Measurements from ENCODE around the gene ZNF236. TPM values are rescaled to one million over a fixed set of nuclear protein-coding genes. Genes with fewer than 3 reads are reported as not detected.

The ZNF236 gene
- total and polyA plus RNA-seq, 4 donors: 0.83 to 8.2 (median 5.0) TPM

DNA sequence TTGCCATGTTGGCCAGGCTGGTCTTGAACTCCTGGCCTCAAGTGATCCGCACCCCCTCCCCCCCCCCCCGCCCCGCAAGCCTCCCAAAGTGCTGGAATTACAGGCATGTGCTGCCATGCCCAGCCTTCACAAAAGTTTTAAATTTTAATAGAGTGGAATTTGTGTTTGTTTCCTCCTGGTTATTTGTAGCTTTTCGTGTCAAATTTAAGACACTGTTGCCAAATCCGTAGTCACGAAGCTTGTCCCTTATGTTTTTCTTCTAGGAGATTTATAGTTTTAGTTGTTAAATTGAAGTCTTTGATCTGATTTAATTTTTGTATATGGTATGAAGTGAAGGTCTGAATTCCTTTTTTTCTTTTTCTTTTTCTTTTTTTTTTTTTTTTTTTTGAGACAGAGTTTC is 14.7 kb downstream of the ZNF236 start:
- H3K27me3 ChIP-seq (ENCODE audit: control insufficient read depth in 4 of 4, insufficient read depth in 4 of 4, low read length in 3 of 4): no peaks in the 10 kb centered on the region
- H3K36me3 ChIP-seq (ENCODE audit: control insufficient read depth in 4 of 4, insufficient read depth in 3 of 4, low read depth in 1 of 4, low read length in 3 of 4): no peaks in the 10 kb centered on the region
- H3K4me3 ChIP-seq (ENCODE audit: low read depth in 1 of 3, low read length in 3 of 3): no peak overlapping the region
- no peak for DNase-seq (ENCODE audit: low spot score)
- no peak for TF ChIP-seq ZBTB33 (IDR thresholded peaks at IDR 0.05)
- 93% methylated on average over 6 of the region's 6 CpGs for WGBS
- H3K9ac ChIP-seq (ENCODE audit: low read depth in 1 of 2, low read length in 2 of 2): no peak overlapping the region
- no peak overlapping the region for H3K27ac ChIP-seq (ENCODE audit: low read depth in 1 of 2, low read length in 2 of 2)
- H3K9me3 ChIP-seq (ENCODE audit: control insufficient read depth in 4 of 4, low read length in 3 of 4): no peaks in the 10 kb centered on the region
- H3K4me1 ChIP-seq (ENCODE audit: control insufficient read depth in 4 of 4, insufficient read depth in 4 of 4, low read length in 3 of 4): peaks cover 0 to 4% (median 1%) of the 10 kb centered on the region in 4 donors

DNA sequence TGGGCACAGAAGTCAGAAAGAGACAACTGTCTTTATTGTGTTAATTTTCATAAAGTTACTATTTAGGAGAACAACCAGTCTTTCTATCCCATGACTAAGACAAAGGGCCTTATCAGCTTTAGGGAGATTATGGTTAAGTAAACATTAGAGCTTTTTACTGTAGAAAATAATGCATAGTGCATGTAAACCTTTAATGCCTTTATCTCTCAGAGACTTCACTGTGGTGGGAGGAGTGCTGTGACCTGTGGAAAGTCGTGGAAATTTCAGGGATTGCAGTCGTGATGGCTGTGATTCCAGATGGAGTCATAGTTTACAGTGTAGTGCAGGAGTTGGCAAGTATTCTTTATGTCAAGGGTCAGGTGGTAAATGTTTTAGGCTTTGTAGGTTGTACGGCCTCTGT is 15.8 kb downstream of the ZNF236 start:
- H3K9me3 ChIP-seq (ENCODE audit: control insufficient read depth in 4 of 4, low read length in 3 of 4): no peaks in the 10 kb centered on the region
- no peak overlapping the region for H3K4me3 ChIP-seq (ENCODE audit: low read depth in 1 of 3, low read length in 3 of 3)
- TF ChIP-seq SP1 (IDR thresholded peaks at IDR 0.05) (no peak), NR2F2 (IDR thresholded peaks at IDR 0.05) (no peak), TAF1 (conservative IDR thresholded peaks at IDR 0.05) (no peak), EGR1 (IDR thresholded peaks at IDR 0.05; ENCODE audit: low read depth in 2 of 2) (no peak), JUND (IDR thresholded peaks at IDR 0.05) (no peak), GABPA (IDR thresholded peaks at IDR 0.05 in 1 of 2, conservative IDR thresholded peaks at IDR 0.05 in 1 of 2) (no peak), REST (IDR thresholded peaks at IDR 0.05) (no peak), CTCF (IDR thresholded peaks at IDR 0.05; ENCODE audit: low read depth, low read length, missing input control) (no peak), HNF4G (IDR thresholded peaks at IDR 0.05) (no peak), RAD21 (IDR thresholded peaks at IDR 0.05) (no peak), RXRA (IDR thresholded peaks at IDR 0.05) (no peak), FOXA2 (IDR thresholded peaks at IDR 0.05) (no peak)
- TF ChIP-seq, protein P1, sequence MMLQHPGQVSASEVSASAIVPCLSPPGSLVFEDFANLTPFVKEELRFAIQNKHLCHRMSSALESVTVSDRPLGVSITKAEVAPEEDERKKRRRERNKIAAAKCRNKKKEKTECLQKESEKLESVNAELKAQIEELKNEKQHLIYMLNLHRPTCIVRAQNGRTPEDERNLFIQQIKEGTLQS (IDR thresholded peaks at IDR 0.05): no peak
- TF ChIP-seq, protein P2, sequence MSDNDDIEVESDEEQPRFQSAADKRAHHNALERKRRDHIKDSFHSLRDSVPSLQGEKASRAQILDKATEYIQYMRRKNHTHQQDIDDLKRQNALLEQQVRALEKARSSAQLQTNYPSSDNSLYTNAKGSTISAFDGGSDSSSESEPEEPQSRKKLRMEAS (IDR thresholded peaks at IDR 0.05): no peak
- H3K27me3 ChIP-seq (ENCODE audit: control insufficient read depth in 4 of 4, insufficient read depth in 4 of 4, low read length in 3 of 4): no peaks in the 10 kb centered on the region
- no peak for DNase-seq (ENCODE audit: low spot score)
- no peak overlapping the region for H3K9ac ChIP-seq (ENCODE audit: low read depth in 1 of 2, low read length in 2 of 2)
- 27% methylated on average over 3 of the region's 3 CpGs for WGBS
- H3K27ac ChIP-seq (ENCODE audit: low read depth in 1 of 2, low read length in 2 of 2): no peak overlapping the region
- no peaks in the 10 kb centered on the region for H3K36me3 ChIP-seq (ENCODE audit: control insufficient read depth in 4 of 4, insufficient read depth in 3 of 4, low read depth in 1 of 4, low read length in 3 of 4)
- H3K4me1 ChIP-seq (ENCODE audit: control insufficient read depth in 4 of 4, insufficient read depth in 4 of 4, low read length in 3 of 4): peaks cover 2 to 8% (median 4%) of the 10 kb centered on the region in 4 donors

All from liver (tissue), 9 donors.